Caki2 (cell line): Measurements from ENCODE around the gene EXTL1. TPM values are rescaled to one million over a fixed set of nuclear protein-coding genes. Genes with fewer than 3 reads are reported as not detected.

Experiments
- DNase-seq: peaks from one replicate; pipeline ENCODE4 v3.0.0-alpha.2; 2015; ENCODE audit warnings: low read depth
- in situ Hi-C: cut with HindIII; loops from 2 replicates; pipeline ENCODE4 v1.10.0; 2016; ENCODE audit warnings: low sequenced_read_pairs, low pct_unique_long_range_greater_than_20kb, mixed read lengths
- total RNA-seq: library from RNA; depleted of rRNA; stranded (reverse); fragments of >200 nt; shearing (Covaris generic); gene quantifications from 2 replicates; pipeline ENCODE4 v1.2.3, GENCODE V29; 2014; ENCODE audit warnings: low replicate concordance

EXTL1 gene
- total RNA-seq, 1 experiment from 2014 or later = not detected

DNA sequence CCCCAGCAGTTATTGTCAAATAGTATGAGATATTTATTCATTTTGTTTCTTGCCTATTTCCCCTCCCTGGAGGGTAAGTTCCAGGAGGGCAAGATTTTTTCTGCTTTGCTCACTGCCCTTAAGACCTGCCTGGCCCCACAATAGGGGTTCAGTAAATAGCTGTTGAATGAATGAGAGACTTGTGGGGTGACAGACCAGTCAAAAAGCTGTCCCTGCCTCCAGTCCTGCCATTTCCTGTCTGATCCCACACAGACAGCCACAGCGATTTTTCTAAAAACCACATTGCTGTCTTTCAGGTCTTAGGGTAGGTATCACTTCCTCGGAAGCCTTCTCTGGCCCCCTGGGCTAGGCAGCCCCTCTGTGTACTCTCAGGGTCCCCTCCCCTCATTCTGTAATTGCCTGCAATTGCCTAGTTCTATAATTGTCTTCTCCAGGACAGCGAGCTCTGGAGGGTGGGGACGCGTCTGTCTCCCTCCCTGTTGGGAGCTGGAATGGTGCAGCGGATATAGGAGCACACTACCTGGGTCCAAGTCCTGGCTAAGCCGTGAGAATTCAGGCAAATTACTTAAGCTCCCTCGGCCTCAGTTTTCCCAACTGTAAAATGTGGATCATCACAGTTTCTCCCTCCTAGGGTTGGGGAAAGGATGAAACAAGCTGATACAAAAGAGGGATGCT is 1.8 kb upstream of the EXTL1 start:
- no peak for DNase-seq
- in situ Hi-C loops = no loop called here

DNA sequence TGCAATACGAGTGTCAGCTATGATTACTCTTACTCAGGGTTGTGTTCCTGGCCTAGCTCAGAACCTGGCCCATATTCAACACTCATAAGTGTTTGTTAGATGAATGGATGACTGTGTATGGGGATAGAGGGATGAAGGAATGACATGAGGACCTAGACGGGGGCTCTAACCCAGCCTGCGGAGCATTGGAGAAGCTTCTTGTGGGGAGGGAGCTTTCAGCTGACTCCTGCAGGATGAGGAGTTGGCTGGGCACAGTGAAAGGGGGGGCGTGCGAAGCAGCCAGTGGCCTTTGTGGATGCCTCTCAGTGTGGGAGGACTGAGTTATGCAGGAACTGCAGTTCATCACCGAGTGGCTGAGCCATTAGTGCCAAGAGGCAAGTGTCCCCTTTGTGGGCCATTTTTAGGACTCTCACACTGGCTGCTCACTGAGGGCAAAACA is 1.2 kb upstream of the EXTL1 start:
- in situ Hi-C loops = no loop called here
- no peak for DNase-seq

DNA sequence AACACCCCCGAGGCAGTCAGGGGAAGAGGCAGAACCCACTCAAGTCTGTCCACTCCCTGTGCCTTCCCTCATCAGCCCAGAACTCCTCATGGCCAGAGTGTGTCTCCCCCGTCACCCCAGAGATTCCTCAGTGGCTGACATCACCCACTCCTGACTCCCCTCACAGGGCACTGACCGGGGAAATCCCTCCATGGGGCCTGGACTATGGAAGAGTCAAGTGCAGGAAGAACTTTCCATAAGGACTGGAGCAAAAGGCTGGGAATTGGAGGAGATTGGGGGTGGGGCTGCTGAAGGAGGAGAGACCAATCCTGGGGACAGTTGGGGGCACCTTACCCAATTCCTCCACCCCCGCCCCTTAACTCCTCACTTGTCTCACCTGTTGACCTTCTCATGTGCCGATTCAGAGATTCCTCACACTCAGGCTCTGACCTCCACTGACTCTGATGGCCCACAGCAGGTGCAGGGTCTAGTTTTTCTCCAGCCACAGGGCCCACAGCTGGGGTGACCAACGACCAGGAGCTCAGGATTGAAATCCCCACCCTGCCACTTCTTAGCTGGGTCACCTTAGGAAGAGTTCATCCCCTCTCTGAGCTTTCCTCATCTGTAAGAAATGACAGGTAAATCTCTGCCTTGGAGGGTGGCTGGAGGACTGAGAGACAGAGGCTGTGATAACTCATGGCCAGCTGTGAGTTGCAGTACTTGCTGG is 481 bp upstream of the EXTL1 start:
- in situ Hi-C loops = no loop called here
- no peak for DNase-seq

DNA sequence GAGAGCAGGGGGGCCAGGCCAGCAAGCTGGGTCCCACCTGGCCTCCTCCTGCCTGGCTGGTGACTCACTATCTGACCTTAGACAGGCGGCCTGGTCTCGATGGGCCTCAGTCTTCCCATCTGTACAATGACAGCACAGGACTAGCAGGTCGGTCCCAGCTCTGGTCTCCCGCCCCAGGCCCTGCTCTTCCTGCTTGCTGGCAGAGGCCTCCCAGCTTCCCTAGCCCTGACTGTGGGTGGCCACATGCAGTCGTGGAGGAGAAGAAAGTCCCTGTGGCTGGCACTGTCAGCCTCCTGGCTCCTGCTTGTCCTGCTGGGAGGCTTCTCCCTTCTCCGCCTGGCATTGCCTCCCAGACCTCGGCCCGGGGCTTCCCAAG is 817 bp downstream of the EXTL1 start:
- in situ Hi-C loops = no loop called here
- no peak for DNase-seq

DNA sequence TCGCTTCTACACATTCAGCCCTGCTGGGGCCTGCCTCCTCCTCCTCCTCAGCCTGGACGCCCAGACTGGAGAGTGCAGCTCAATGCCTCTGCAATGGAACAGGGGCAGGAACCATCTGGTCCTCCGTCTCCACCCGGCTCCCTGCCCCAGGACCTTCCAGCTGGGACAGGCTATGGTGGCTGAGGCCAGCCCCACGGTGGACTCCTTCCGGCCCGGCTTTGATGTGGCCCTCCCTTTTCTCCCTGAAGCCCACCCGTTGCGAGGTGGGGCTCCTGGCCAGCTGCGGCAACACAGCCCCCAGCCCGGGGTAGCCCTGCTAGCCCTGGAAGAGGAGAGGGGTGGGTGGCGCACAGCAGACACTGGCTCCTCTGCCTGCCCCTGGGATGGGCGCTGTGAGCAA is 1.4 kb downstream of the EXTL1 start:
- in situ Hi-C loops = no loop called here
- no peak for DNase-seq

DNA sequence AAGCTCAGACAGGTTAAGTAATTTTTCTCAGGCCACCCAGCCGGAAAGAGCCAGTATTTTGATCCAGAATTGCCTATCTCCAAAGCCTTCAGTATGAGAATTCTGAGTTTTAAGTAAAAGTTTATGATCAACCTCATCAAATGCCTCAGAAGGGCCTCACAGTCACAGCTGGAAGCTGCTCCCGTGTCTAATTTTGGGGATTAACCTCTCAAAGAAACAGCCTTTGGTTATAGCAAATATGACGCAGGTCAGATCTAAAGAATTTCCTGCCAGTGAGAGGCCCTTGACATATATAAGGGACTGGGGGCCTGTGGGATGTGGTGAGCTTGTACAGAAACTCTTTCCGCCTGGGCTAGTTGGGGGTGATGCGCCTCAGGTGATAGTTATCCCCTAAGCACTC is 2.3 kb downstream of the EXTL1 start:
- DNase-seq = no peak
- in situ Hi-C loops = no loop called here

DNA sequence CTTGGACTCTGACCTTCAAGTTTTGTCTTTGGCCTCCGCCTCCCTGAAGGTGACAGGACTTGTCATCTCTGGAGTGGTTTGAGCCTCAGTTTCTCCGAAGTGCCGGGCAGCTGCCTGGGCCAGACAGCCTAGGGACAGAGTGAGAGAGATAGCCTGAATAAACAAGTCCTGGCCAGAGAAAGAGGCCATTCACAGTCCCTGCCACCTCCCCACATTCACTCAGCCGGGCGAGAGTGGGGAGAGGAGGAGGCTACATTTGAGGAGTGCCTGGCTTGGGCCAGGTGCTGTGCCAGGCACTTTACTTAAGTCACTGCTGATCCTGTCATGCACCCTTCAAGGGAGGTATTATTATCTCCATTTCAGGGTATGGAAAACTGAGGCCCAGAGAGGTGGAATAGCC is 3.5 kb downstream of the EXTL1 start:
- in situ Hi-C loops = no loop called here
- DNase-seq = no peak

DNA sequence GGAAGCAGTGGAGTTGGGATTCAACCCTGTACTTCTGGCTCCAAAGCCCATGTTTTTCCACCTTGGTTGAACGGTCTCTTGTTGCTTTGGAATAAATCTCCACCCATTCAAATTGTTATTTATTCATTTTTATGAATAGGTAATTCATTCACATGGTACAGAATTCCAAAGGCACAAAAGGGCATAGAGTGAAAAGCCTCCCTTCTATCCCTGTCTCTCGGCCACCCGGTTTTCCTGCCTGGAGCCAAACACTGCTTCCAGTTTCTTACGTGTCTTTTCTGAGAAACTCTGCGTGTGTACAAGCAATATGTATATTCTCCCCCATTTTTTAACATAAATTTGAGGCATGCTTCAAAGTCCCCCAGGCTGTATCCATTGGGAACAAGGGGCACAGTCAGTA is 3.9 kb downstream of the EXTL1 start:
- in situ Hi-C loops = no loop called here

DNA sequence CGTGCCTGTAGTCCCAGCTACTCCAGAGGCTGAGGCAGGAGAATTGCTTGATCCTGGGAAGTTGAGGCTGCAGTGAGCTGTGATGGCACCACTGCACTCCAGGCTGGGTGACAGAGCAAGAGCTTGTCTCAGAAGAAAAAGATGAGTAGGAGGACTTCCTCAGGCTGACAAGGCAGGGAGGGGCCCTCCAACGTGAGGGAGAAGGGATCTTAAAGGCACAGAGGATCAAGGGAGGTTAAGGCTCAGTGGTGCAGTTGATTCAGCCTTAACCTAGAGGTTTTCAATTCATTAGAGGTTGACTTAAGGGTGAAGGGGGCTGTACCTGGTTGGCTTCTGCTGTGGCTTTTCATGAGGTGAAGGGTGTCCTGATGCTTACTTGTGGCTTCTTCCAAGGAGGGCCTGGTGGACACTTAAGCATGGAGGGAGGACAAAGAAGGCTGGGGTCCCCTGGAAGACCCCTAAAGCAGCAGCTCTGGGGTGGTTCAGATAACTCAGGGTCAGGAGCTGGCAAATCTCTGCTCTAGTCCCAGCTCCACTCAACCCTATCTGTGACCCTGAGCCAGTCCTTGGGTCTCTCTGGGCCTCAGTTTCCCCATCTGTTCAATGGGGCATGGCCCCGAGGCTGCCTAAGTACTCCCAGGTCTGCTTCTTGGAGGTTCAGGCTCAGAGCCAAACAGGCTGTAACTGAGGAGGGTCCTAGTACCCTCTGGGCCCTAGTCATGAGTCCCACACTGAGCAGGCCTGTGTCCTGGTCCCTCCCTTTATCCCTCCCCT is 6.3 kb downstream of the EXTL1 start:
- in situ Hi-C loops = no loop called here
- no peak for DNase-seq

More for the DNA sequence above, 3.9 kb downstream of the EXTL1 start:
- DNase-seq = no peak

DNA sequence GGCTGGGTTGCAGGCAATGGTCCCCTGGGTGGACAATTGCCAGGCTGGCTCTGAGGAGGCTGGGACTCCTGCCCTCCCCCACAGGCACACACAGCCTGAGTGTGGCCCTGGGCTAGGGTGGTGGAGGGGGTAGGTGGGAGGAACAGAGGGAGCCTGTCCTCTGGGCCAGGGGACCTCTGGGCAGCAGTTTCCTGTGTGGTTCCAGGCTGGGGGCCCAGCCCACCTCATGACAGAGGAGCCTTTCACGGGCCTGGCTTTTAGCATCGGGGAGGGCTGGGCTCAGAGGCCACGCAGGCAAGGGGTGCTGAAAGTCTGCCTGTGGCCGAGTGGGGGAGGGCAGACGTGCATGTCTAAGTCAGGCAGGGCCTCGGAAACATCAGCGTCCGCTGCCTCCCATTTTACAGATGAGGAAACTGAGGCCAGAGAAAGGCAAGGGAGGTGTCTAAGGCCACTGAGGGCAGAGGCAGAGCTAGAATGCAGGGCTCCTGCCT is 7.0 kb downstream of the EXTL1 start:
- no peak for DNase-seq
- in situ Hi-C loops = no loop called here

DNA sequence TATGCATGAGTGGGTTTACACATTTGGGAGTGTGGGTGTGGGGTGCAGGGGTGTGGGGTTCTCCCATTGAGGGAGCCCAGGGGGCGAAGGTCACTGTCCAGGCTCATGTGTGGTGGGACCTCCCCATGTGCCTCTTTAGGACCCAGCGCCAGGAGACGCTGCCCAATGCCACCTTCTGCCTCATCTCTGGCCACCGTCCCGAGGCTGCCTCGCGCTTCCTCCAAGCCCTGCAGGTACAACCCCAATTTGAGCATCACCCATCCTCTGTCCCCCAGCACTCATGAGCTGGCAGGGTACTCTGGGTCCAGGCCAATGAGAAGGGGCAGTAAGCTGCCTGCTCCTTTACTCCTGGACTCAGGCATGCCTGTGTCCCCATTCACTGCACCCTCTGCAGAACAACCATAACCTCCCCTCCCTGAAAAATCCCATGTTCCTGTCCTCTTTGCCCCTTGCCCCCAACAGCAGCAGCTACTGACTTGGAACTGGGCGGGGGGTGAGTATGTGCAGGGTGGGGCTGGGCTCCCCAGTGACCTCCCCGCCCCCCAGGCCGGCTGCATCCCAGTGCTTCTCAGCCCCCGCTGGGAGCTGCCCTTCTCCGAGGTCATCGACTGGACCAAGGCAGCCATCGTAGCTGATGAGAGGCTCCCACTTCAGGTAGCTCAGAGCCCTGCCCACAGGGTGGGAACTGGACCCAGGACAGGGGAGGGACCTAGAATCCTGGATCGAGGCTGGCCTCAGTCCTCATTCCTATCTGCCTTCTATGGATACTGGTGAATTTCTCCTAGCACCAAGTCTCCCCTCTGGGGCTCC is 7.7 kb downstream of the EXTL1 start:
- in situ Hi-C loops = no loop called here

DNA sequence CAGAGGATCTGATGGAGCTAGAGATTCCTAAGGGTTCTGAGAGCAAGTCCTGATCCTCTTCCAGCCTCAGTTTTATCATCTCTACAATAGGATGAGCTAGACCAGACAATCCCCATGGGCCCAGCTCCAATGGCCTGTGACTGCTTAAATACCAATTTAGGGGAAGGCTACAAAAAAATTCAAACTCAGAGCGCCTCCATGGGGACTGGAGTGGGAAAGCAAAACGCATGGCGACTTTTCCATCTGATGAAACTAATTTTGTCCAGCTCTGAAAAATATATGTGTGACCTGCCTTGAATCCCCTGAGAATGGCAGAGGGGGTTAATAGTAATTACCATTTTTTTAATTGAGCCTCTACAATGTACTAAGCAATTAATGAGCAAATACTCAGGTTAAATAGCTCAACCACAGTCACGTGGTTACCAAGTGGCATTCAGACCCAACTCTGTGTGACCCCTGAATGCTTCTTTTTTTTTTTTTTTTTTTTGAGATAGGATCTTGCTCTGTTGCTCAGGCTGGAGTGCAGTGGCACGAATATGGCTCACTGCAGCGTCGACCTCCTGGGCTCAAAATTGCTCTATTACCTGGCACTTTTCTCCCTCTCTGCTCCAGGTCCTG is 8.4 kb downstream of the EXTL1 start:
- no peak for DNase-seq
- in situ Hi-C loops = no loop called here

More for the DNA sequence above, 7.7 kb downstream of the EXTL1 start:
- no peak for DNase-seq

DNA sequence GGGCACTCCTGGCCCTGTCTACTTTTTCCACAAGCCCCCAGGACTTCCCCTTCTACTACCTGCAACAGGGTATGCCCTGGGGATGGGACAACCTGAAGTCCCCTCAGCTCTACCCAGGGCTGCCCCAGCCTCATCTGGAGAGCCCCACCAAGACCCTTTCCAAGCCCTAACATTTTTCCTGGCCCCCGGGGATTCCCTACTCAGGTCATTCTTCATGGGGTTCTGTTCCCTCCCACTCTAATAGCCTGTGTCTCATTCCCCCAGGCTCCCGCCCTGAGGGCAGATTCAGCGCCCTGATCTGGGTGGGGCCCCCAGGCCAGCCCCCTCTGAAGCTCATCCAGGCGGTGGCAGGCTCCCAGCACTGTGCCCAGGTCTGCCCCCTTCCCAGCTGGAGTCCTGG is 9.6 kb downstream of the EXTL1 start:
- in situ Hi-C loops = no loop called here
- DNase-seq = no peak

DNA sequence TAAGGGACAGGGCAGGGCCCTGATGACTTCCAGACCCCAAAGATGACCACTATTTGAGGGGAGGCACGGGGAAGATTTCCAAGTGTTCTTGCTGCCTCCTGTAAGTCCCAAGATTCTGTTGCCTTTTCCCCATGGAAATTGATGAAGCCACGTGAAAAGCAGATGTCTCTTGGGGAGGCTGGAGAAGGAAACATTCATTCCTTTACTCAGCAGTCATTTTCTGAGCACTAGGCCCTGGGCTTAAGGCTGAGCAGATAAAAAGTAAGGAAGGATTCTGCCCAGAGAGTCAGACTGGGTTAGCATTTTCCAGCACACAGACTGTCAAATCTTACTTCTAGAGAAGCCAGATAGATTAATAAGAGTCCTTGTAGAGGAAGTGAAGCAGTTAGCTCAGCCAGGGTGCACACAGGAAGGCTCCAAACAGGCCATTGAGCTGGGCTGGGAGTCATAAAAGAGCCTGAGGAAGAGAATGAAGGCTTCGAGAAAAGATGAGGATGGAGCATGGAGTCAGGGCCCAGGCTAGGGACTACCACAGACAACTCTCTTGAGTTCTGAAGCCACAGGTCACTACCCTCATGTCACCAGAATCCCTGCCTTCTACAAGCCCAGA is 10.1 kb downstream of the EXTL1 start:
- in situ Hi-C loops = no loop called here
- no peak for DNase-seq

DNA sequence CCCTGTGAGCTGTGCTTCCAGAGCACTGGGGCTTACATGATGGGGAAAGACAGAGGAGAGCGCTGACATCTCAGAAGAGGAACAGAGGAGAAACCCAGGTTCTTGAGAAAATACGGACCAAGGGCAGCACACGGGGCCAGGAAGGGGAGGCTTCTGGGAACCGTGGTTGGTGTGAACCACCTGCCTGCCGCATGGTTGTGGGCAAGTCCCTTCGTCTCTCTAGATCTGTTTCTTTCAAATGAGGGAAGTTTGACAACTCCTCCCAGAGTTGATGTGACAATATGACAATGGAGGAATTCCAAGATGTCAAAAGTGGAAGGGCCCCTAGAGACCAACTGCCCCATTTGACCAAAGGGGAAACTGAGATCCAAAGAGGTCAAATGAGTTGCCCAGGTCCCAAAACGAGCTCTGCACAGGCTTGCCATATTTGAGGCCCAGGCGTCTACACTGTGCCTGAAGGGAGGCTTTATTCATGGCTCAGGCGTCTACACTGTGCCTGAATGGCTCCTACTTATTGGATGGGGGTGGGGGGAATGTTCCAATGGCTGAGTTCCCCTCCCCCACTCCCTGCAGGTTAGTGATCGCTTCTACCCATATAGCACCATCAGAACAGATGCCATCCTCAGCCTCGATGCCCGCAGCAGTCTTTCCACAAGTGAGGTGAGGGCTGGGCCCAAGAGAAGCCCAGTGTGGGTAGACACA is 11.2 kb downstream of the EXTL1 start:
- DNase-seq = no peak
- in situ Hi-C loops = no loop called here

DNA sequence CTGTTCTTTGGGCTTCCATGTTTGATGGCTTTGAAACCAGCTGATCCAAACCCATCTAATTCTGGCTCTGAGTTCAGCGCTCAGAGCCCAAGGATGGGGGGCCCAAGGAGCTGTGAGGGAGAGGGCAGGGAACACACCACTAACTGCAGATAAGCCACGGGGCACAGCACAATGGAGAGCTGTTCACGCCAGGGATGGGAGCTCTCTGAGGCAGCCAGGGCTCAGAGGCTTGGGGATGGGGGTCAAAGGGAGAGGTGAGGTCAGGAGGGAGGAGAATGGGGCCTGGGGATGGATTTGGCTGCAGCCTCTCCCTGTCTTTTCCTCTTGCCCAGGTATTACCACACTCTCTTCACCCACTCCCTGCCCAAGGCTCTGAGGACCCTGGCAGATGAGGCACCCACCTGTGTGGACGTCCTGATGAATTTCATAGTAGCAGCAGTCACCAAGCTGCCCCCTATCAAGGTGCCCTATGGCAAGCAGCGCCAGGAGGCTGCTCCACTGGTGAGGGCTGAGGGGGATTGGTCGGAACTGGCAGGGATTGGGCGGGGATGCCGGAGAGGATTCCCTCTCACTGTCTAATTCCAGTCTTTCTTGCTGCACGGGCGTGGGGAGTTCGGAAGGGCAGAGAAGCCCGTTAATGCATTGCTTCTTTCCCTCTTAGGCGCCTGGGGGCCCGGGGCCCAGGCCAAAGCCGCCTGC is 13.1 kb downstream of the EXTL1 start:
- in situ Hi-C loops = no loop called here
- no peak for DNase-seq
